ENCODE measurements around the gene OCIAD1. TPM values are rescaled to one million over a fixed set of nuclear protein-coding genes. Genes with fewer than 3 reads are reported as not detected.

OCIAD1 gene
- total RNA-seq, 3 donors from 2014 or later, result 85.2 to 128 (median 101) TPM

GRCh38 chr4:48891028-48891619 is 60.2 kb downstream of the OCIAD1 start:
- intact Hi-C loops (cut with DNase I; ENCODE audit: low total_unique reads), result no loop called here
- H3K4me3 ChIP-seq, result no peak overlapping the region
- no peak for TF ChIP-seq POLR2AphosphoS5 (IDR thresholded peaks at IDR 0.05)
- no peak for TF ChIP-seq CTCF (IDR thresholded peaks at IDR 0.05)
- TF ChIP-seq POLR2A (IDR thresholded peaks at IDR 0.05), result no peak

GRCh38 chr4:48896845-48897244 is 66.0 kb downstream of the OCIAD1 start:
- H3K36me3 ChIP-seq, result peaks cover 3% of the 10 kb centered on the region
- no peaks in the 10 kb centered on the region for H3K27me3 ChIP-seq
- H3K9me3 ChIP-seq, result no peaks in the 10 kb centered on the region
- DNase-seq (ENCODE audit: low spot score in 2 of 2), result no peak
- H3K4me3 ChIP-seq, result no peak overlapping the region
- intact Hi-C loops (cut with DNase I; ENCODE audit: low total_unique reads), result no loop called here
- H3K4me1 ChIP-seq, result no peaks in the 10 kb centered on the region
- no peak overlapping the region for H3K27ac ChIP-seq
- TF ChIP-seq POLR2A (IDR thresholded peaks at IDR 0.05), result no peak
- no peak for TF ChIP-seq CTCF (IDR thresholded peaks at IDR 0.05)
- no peak for TF ChIP-seq POLR2AphosphoS5 (IDR thresholded peaks at IDR 0.05)

More at GRCh38 chr4:48891028-48891619, 60.2 kb downstream of the OCIAD1 start:
- no peaks in the 10 kb centered on the region for H3K27me3 ChIP-seq
- DNase-seq (ENCODE audit: low spot score in 2 of 2), result no peak
- no peaks in the 10 kb centered on the region for H3K36me3 ChIP-seq
- H3K4me1 ChIP-seq, result no peaks in the 10 kb centered on the region
- peaks cover 3 to 4% of the 10 kb centered on the region in 2 donors for H3K9me3 ChIP-seq
- H3K27ac ChIP-seq, result no peak overlapping the region

GRCh38 chr4:48898733-48899431 is 68.0 kb downstream of the OCIAD1 start:
- peaks cover 3% of the 10 kb centered on the region for H3K36me3 ChIP-seq
- no peak overlapping the region for H3K27ac ChIP-seq
- intact Hi-C loops (cut with DNase I; ENCODE audit: low total_unique reads), result no loop called here
- no peaks in the 10 kb centered on the region for H3K27me3 ChIP-seq
- no peaks in the 10 kb centered on the region for H3K9me3 ChIP-seq
- no peak overlapping the region for H3K4me3 ChIP-seq
- no peak for DNase-seq (ENCODE audit: low spot score in 2 of 2)
- H3K4me1 ChIP-seq, result no peaks in the 10 kb centered on the region
- no peak for TF ChIP-seq CTCF (IDR thresholded peaks at IDR 0.05)
- no peak for TF ChIP-seq POLR2AphosphoS5 (IDR thresholded peaks at IDR 0.05)
- TF ChIP-seq POLR2A (IDR thresholded peaks at IDR 0.05), result no peak

- Histone ChIP-seq H3K4me3 (no peak overlapping the region), H3K27me3 (no peaks in the 10 kb centered on the region), H3K9me3 (no peaks in the 10 kb centered on the region), H3K4me1 (no peaks in the 10 kb centered on the region), H3K27ac (no peak overlapping the region), H3K36me3 (peaks cover 3% of the 10 kb centered on the region)
- TF ChIP-seq POLR2AphosphoS5 (IDR thresholded peaks at IDR 0.05) (no peak), CTCF (IDR thresholded peaks at IDR 0.05) (no peak), POLR2A (IDR thresholded peaks at IDR 0.05) (no peak)
- intact Hi-C loops (cut with DNase I; ENCODE audit: low total_unique reads), result no loop called here
- DNase-seq (ENCODE audit: low spot score in 2 of 2), result no peak
Observed at GRCh38 chr4:48899432-48899749, 68.5 kb downstream of the OCIAD1 start.

GRCh38 chr4:48899950-48900349 is 69.1 kb downstream of the OCIAD1 start:
- H3K4me3 ChIP-seq, result no peak overlapping the region
- no peaks in the 10 kb centered on the region for H3K9me3 ChIP-seq
- intact Hi-C loops (cut with DNase I; ENCODE audit: low total_unique reads), result no loop called here
- no peak for DNase-seq (ENCODE audit: low spot score in 2 of 2)
- H3K36me3 ChIP-seq, result peaks cover 3% of the 10 kb centered on the region
- no peaks in the 10 kb centered on the region for H3K27me3 ChIP-seq
- TF ChIP-seq POLR2AphosphoS5 (IDR thresholded peaks at IDR 0.05) (no peak), CTCF (IDR thresholded peaks at IDR 0.05) (no peak), POLR2A (IDR thresholded peaks at IDR 0.05) (no peak)
- no peak overlapping the region for H3K27ac ChIP-seq
- no peaks in the 10 kb centered on the region for H3K4me1 ChIP-seq

All from breast epithelium (tissue), 4 donors.